Middle frontal gyrus (tissue), 1 donor: ENCODE measurements around the gene RSBN1L.

Experiments used
- DNase-seq: peaks from one replicate; pipeline ENCODE4 v3.0.0-alpha.2; 2015; ENCODE audit warnings: low spot score; ENCODE audit errors: extremely low spot score

RSBN1L gene

GRCh38 chr7:77729574-77730348 lies 33.5 kb downstream of the RSBN1L start:
- no peak for DNase-seq

GRCh38 chr7:77731716-77732115 lies 35.5 kb downstream of the RSBN1L start:
- no peak for DNase-seq

GRCh38 chr7:77734659-77735421 lies 38.6 kb downstream of the RSBN1L start:
- no peak for DNase-seq

- DNase-seq: no peak
Measured at GRCh38 chr7:77735457-77735856, 39.2 kb downstream of the RSBN1L start.

- DNase-seq: no peak
Measured at GRCh38 chr7:77736991-77737390, 40.7 kb downstream of the RSBN1L start.

- no peak for DNase-seq
Measured at GRCh38 chr7:77738382-77738781, 42.1 kb downstream of the RSBN1L start.

GRCh38 chr7:77738871-77739270 lies 42.6 kb downstream of the RSBN1L start:
- DNase-seq: no peak

- no peak for DNase-seq
Measured at GRCh38 chr7:77740257-77740656, 44.0 kb downstream of the RSBN1L start.

GRCh38 chr7:77743518-77743917 lies 47.3 kb downstream of the RSBN1L start:
- DNase-seq: no peak

- no peak for DNase-seq
Measured at GRCh38 chr7:77745746-77746145, 49.5 kb downstream of the RSBN1L start.

GRCh38 chr7:77746164-77746823 lies 50.0 kb downstream of the RSBN1L start:
- no peak for DNase-seq

- no peak for DNase-seq
Measured at GRCh38 chr7:77746824-77747165, 50.5 kb downstream of the RSBN1L start.

GRCh38 chr7:77747178-77747577 lies 50.9 kb downstream of the RSBN1L start:
- no peak for DNase-seq

- no peak for DNase-seq
Measured at GRCh38 chr7:77747718-77748117, 51.5 kb downstream of the RSBN1L start.

GRCh38 chr7:77752016-77752415 lies 55.8 kb downstream of the RSBN1L start:
- no peak for DNase-seq

- no peak for DNase-seq
Measured at GRCh38 chr7:77753173-77753572, 56.9 kb downstream of the RSBN1L start.

GRCh38 chr7:77757589-77757988 lies 61.3 kb downstream of the RSBN1L start:
- no peak for DNase-seq

- DNase-seq: peak; percentile 79
Measured at GRCh38 chr7:77759294-77759889, 63.1 kb downstream of the RSBN1L start.

GRCh38 chr7:77760809-77761453 lies 64.7 kb downstream of the RSBN1L start:
- no peak for DNase-seq

GRCh38 chr7:77765481-77765880 lies 69.2 kb downstream of the RSBN1L start:
- no peak for DNase-seq
